Renal cortex interstitium (tissue), 11 donors: ENCODE measurements around the gene NPB. TPM values are rescaled to one million over a fixed set of nuclear protein-coding genes. Genes with fewer than 3 reads are reported as not detected.

Source experiments
- DNase-seq, 11 donors: peaks; one replicate each; pipeline ENCODE4 v3.0.0-alpha.2; 2013; ENCODE audit warnings: low read depth in 9 of 11, low spot score in 4 of 11; ENCODE audit errors: extremely low read depth in 1 of 11
- polyA plus RNA-seq, 3 donors: library from polyadenylated mRNA; unstranded; fragments of 120-200 nt; gene quantifications; one replicate each; pipeline ENCODE4 v1.2.1, GENCODE V29; 2013; ENCODE audit not compliant: insufficient read length in 3 of 3

NPB gene
- polyA plus RNA-seq, 3 donors: 0.93 to 1.4 (median 0.97) TPM

- no peak for DNase-seq
Observed at GRCh38 chr17:81920612-81921536, 18.8 kb downstream of the NPB start.

GRCh38 chr17:81921537-81921862 lies 19.5 kb downstream of the NPB start:
- DNase-seq: no peak

GRCh38 chr17:81921996-81922565 lies 20.0 kb downstream of the NPB start:
- DNase-seq: no peak

- no peak for DNase-seq
Observed at GRCh38 chr17:81922566-81923301, 20.7 kb downstream of the NPB start.

GRCh38 chr17:81923302-81924260 lies 21.5 kb downstream of the NPB start:
- DNase-seq: peak in 1 of 11 donors; percentile 63

GRCh38 chr17:81924557-81925532 lies 22.8 kb downstream of the NPB start:
- DNase-seq: no peak

- DNase-seq: no peak
Observed at GRCh38 chr17:81925860-81926450, 23.9 kb downstream of the NPB start.

GRCh38 chr17:81926451-81927151 lies 24.6 kb downstream of the NPB start:
- DNase-seq: peak in 1 of 11 donors; percentile 58

GRCh38 chr17:81927152-81927652 lies 25.2 kb downstream of the NPB start:
- no peak for DNase-seq

- DNase-seq: peak; percentile 84 to 97 (median 95)
Observed at GRCh38 chr17:81927653-81928543, 25.9 kb downstream of the NPB start, which contains the start of gene MAFG. MAFG (minus strand) TSS chr17:81927735; CDS start chr17:81923185, 4,550 bp downstream.

- DNase-seq: no peak
Observed at GRCh38 chr17:81928544-81929252, 26.7 kb downstream of the NPB start.

GRCh38 chr17:81929253-81930141 lies 27.5 kb downstream of the NPB start:
- DNase-seq: no peak

- no peak for DNase-seq
Observed at GRCh38 chr17:81930142-81931125, 28.4 kb downstream of the NPB start.
